ENCODE results near the gene ZBED6.
"Not testable (repeated sequence)": the region's sequence is repeated elsewhere in the genome, so short reads cannot be mapped to it uniquely, and the experiment has no call there.

DNA sequence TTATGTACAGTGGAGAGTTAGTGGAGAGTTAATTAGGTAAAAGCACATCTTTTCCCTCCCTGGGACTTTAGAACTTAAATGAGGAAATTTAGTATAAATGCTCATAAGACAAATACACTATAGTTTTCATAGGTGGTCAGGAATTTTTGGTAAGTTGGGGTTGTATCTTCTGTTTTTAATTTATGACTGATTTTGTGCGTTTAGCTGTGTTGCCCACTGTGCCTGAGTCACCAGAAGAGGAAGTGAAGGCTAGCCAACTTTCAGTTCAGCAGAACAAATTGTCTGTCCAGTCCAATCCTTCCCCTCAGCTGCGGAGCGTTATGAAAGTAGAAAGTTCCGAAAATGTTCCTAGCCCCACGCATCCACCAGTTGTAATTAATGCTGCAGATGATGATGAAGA, 33.8 kb downstream of the ZBED6 start:
- not testable (repeated sequence) for TF ChIP-seq CTCF (conservative IDR thresholded peaks at IDR 0.05); ZFX (IDR thresholded peaks at IDR 0.05)

All from C4-2B (cell line).